Neural progenitor cell (in vitro differentiated cells): ENCODE results near the gene TXNDC5.

Experiments
- EZH2 ChIP-seq: fragments of 200-600 bp; sonication (generic); IDR thresholded peaks from 2 replicates; pipeline ENCODE4 v1.6.1; 2017; ENCODE audit warnings: antibody characterized with exemption, mild to moderate bottlenecking, moderate library complexity
- EZH2phosphoT487 ChIP-seq: fragments of 200-600 bp; sonication (generic); IDR thresholded peaks from 2 replicates; pipeline ENCODE4 v1.6.1; 2017; ENCODE audit warnings: antibody characterized with exemption
- TF ChIP-seq, protein P1 (sequence below): fragments of 200-600 bp; sonication (generic); IDR thresholded peaks from 2 replicates; pipeline ENCODE4 v1.5.1; 2017; ENCODE audit warnings: antibody characterized with exemption, mild to moderate bottlenecking

- TF ChIP-seq, protein P1, sequence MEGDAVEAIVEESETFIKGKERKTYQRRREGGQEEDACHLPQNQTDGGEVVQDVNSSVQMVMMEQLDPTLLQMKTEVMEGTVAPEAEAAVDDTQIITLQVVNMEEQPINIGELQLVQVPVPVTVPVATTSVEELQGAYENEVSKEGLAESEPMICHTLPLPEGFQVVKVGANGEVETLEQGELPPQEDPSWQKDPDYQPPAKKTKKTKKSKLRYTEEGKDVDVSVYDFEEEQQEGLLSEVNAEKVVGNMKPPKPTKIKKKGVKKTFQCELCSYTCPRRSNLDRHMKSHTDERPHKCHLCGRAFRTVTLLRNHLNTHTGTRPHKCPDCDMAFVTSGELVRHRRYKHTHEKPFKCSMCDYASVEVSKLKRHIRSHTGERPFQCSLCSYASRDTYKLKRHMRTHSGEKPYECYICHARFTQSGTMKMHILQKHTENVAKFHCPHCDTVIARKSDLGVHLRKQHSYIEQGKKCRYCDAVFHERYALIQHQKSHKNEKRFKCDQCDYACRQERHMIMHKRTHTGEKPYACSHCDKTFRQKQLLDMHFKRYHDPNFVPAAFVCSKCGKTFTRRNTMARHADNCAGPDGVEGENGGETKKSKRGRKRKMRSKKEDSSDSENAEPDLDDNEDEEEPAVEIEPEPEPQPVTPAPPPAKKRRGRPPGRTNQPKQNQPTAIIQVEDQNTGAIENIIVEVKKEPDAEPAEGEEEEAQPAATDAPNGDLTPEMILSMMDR = peak; percentile 8
- TF ChIP-seq EZH2 (no peak), EZH2phosphoT487 (no peak)
These were observed 63.4 kb downstream of the TXNDC5 start for GRCh38 chr6:7846966-7847818.
